GM18499 (cell line): ENCODE results near the gene DCLK1.
A peak's percentile ranks its signal among the peaks of the same experiment; 100 is the strongest.

Experiments used
- ATAC-seq: cut with Tn5 transposase; IDR thresholded peaks from one replicate; pipeline ENCODE4 v1.9.1; 2021; ENCODE audit warnings: moderate number of reproducible peaks; ENCODE audit not compliant: insufficient read depth, unreplicated experiment

DCLK1 gene

GRCh38 chr13:35732565-35732964 is 398.6 kb downstream of the DCLK1 start:
- no peak for ATAC-seq

- no peak for ATAC-seq
Measured at GRCh38 chr13:35731471-35731870, 399.7 kb downstream of the DCLK1 start.

- peak; percentile 58 for ATAC-seq
Measured at GRCh38 chr13:35729926-35730627, 401.1 kb downstream of the DCLK1 start.

- no peak for ATAC-seq
Measured at GRCh38 chr13:35727881-35728280, 403.3 kb downstream of the DCLK1 start.

GRCh38 chr13:35724446-35724845 is 406.7 kb downstream of the DCLK1 start:
- ATAC-seq = no peak

- ATAC-seq = no peak
Measured at GRCh38 chr13:35723821-35724220, 407.4 kb downstream of the DCLK1 start.

- no peak for ATAC-seq
Measured at GRCh38 chr13:35723053-35723461, 408.1 kb downstream of the DCLK1 start.

- ATAC-seq = no peak
Measured at GRCh38 chr13:35722458-35723052, 408.6 kb downstream of the DCLK1 start.

GRCh38 chr13:35720690-35721554 is 410.3 kb downstream of the DCLK1 start:
- no peak for ATAC-seq

- ATAC-seq = no peak
Measured at GRCh38 chr13:35720290-35720689, 410.9 kb downstream of the DCLK1 start.
